Kidney tubule cell (primary cell): Measurements from ENCODE around the gene DRG1.
A peak's percentile ranks its signal among the peaks of the same experiment; 100 is the strongest.
"Not testable (repeated sequence)": the region's sequence is repeated elsewhere in the genome, so short reads cannot be mapped to it uniquely, and the experiment has no call there.

Experiments used
- DNase-seq: peaks from one replicate; pipeline ENCODE4 v3.0.0-alpha.2; 2018; ENCODE audit warnings: low spot score

The DRG1 gene

GRCh38 chr22:31442768-31443489 is 43.5 kb downstream of the DRG1 start:
- no peak for DNase-seq

- no peak for DNase-seq
These were observed 44.1 kb downstream of the DRG1 start for GRCh38 chr22:31443516-31443915.

- DNase-seq, result no peak
These were observed 46.2 kb downstream of the DRG1 start for GRCh38 chr22:31445642-31446041.

GRCh38 chr22:31446208-31446607 is 46.8 kb downstream of the DRG1 start:
- DNase-seq, result no peak

DNA sequence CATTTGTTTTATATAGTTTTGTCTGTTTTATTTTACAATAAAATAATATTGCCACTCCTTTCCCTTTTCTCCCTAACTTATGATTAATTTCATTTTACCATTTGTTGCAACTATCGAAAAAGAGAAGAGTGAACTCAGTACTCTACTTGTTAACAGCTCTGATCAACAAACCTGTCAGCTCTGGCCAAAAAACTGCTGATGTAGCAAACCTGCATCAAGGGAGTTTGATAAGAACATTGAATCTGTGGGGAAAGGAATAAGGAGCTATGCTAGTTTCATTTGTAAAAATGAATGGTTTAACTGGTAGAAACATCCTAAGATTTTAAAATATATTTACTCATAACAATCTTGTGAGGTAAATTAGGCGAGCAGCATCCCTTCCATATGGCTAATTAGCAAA is 47.4 kb downstream of the DRG1 start:
- no peak for DNase-seq

DNA sequence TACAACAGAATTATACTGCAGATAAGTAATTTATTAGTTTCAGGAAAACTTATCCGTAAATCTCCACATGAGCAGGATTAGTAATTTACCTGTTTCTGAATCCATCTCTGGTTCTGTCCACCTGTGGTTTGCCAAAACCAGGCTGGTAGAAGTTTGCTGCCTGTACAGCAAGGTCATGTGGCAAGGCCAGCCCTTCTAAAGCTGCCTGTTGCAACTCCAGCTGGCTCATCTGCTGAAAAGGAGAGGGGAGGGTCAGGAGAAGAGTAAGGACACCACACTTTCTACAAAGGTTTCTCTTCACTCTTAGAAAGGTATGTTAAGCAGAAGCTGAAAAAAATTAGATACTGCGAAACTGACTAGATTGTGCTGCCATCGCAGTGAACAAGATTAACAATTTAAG is 47.9 kb downstream of the DRG1 start:
- DNase-seq, result no peak

DNA sequence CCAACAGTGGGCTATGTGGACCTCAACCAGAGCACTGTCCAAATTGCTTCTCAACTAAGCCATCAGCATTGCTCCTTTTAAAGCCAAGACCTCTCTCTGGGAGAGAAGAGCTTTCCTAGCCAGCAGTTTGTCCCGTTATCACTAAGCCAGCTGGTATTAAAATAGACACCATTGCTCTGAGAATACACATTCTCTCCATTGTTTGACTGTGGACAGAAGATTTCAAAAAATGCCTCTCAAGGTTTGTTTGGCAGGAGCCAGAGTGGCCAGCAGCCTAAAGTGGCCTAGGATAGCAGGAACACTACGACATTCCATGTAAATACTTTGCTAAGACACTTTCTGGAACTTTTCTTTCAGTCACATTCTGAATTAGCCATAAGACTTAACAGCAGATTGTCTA is 49.0 kb downstream of the DRG1 start:
- no peak for DNase-seq

DNA sequence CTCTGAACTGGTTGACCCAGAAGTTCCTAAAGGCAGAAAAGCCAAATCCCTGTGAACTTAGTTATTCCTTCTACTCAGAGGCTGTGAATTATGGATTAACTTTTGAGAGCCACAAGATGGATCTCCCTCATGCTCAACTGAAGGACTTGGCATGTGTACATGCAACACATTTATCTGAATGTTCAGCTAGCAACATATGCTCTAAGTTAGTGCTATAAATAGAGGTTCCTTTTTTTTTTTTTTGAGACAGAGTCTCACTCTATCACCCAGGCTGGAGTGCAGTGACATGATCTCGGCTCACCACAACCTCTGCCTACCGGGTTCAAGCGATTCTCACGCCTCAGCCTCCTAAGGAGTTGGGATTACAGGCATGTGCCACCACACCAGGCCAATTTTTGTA is 50.1 kb downstream of the DRG1 start:
- no peak for DNase-seq

- DNase-seq, result peak; percentile 63
These were observed 52.5 kb downstream of the DRG1 start for GRCh38 chr22:31451709-31452571.

GRCh38 chr22:31461699-31462098 is 62.3 kb downstream of the DRG1 start:
- DNase-seq, result no peak

DNA sequence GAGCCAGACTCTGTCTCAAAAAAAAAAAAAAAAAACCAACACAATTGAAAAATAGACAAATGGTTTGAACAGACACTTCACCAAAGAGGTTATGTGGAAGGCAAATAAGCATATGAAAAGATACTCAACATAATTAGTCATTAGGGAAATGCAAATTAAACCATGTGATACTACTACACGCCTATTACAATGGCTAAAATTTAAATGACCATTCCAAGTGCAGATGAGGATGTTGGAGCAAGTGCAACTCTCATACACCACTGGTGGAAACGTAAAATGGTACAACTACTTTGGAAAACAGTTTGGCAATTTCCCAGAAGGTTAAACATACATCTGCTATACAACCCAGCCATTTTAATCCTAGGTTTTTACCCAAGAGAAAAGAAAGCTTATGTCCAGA is 65.9 kb downstream of the DRG1 start:
- DNase-seq, result no peak

GRCh38 chr22:31474743-31475142 is 75.3 kb downstream of the DRG1 start:
- no peak for DNase-seq

- DNase-seq, result no peak
These were observed 76.4 kb downstream of the DRG1 start for GRCh38 chr22:31475800-31476199.

DNA sequence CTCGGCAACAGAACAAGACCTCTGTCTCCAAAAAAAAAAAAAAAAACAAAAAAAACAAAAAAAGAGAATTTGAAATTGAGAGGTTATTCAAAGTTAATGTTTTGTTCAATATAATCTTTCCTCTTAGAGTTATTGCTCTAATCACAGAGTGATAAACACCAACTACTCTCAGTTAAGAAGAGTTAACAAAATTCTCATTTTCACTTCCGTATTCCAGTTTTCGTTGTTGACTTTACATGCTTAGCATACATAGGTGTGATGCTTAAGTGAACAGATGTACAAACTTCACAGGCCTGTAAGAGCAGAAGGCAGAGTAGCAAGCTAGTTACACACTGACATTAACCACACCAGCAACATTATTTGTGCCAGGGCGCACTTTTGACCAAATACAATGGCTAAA is 77.9 kb downstream of the DRG1 start:
- no peak for DNase-seq

DNA sequence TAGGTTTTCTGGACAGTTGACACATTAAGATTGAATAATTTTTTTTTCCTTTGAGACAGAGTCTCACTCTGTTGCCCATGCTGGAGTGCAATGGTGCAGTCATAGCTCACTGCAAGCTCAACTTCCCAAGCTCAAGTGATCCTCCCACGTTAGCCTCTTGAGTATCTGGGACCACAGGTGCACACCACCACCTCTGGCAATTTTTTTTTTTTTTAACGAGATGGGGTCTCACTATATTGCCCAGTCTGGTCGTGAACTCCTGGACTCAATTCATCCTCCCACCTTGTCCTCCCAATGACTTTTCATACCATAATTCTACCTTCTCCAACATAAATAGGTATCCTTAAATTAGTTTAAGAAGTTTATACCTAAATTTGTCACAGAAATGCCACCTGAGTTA is 81.7 kb downstream of the DRG1 start:
- DNase-seq, result no peak

DNA sequence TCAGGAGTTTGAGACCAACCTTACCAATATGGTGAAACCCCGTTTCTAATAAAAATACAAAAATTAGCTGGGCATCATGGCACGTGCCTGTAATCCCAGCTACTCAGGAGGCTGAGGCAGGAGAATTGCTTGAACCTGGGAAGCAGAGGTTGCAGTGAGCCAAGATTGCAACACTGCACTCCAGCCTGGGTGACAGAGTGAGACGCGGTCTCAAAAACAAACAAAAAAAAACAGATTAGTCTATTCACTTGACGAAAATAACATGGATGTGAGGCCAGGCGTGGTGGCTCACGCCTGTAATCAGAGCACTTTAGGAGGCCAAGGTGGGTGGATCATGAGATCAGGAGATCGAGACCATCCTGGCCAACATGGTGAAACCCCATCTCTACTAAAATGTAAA is 83.1 kb downstream of the DRG1 start:
- DNase-seq, result not testable (repeated sequence)
